Endothelial cell of umbilical vein (primary cell): ENCODE results near the gene NFIA. TPM values are rescaled to one million over a fixed set of nuclear protein-coding genes. Genes with fewer than 3 reads are reported as not detected.
A peak's percentile ranks its signal among the peaks of the same experiment; 100 is the strongest.

Experiments used
- BruUV-seq: library from RNA; stranded (reverse); fragments of 400-500 nt; replicated peaks from 2 replicates; lab custom pipeline; 2021; lab: Mats Ljungman, UMichigan
- CTCF ChIA-PET: fragments of 300-600, 350-600 bp; sonication (Branson Sonifier 250); formaldehyde crosslinking; loops from one replicate; lab custom pipeline; 2021; ENCODE audit warnings: antibody characterized with exemption, inconsistent platforms; lab: Charles Lee
- POLR2A ChIA-PET: fragments of 300-600, 350-600 bp; sonication (Branson Sonifier 250); formaldehyde crosslinking; loops from one replicate; lab custom pipeline; 2021; ENCODE audit warnings: antibody characterized with exemption, inconsistent platforms; lab: Charles Lee
- DNase-seq: peaks from one replicate; pipeline ENCODE4 v3.0.0-alpha.2; 2011; ENCODE audit warnings: low read depth, low spot score
- FAIRE-seq: peaks from 2 replicates; lab custom pipeline; 2011; peaks lifted over from hg19 to GRCh38; lab: Jason Lieb, UNC
- H2AFZ ChIP-seq: 2 replicates; pipeline ENCODE4 v1.6.0; 2012; ENCODE audit warnings: low read depth, low read length, control low read depth, inconsistent platforms
- H3K27ac ChIP-seq: 2 replicates; pipeline ENCODE4 v1.5.1; 2011; ENCODE audit warnings: low read depth, mild to moderate bottlenecking, control low read depth, low read length, moderate library complexity; ENCODE audit not compliant: insufficient read depth
- H3K27me3 ChIP-seq, 2 experiments: 2 replicates each; pipeline versions ENCODE4 v1.6.0 to v1.6.1; 2011; ENCODE audit warnings: low read length in 2 of 2, mixed read lengths in 1 of 2; ENCODE audit not compliant: control insufficient read depth in 2 of 2, insufficient read depth in 2 of 2
- H3K36me3 ChIP-seq, 2 experiments: 2 replicates in 1 of 2; 3 replicates in 1 of 2; pipeline ENCODE4 v1.5.1; 2011; ENCODE audit warnings: low read length in 2 of 2, mild to moderate bottlenecking in 1 of 2, moderate library complexity in 1 of 2; ENCODE audit not compliant: control insufficient read depth in 2 of 2, insufficient read depth in 2 of 2; ENCODE audit errors: extremely low read depth in 1 of 2
- H3K4me1 ChIP-seq: 3 replicates; pipeline ENCODE4 v1.5.1; 2011; ENCODE audit warnings: mild to moderate bottlenecking, low read length; ENCODE audit not compliant: control insufficient read depth, insufficient read depth; ENCODE audit errors: extremely low read depth
- H3K4me2 ChIP-seq: 2 replicates; pipeline ENCODE4 v1.6.1; 2011; ENCODE audit warnings: low read length, control low read depth, mixed read lengths; ENCODE audit not compliant: insufficient read depth
- H3K4me3 ChIP-seq, 3 experiments: fragments of 200-600 bp in 1 of 3; sonication (generic), shearing (Covaris generic) in 1 of 3; replicated peaks in 1 of 3; 2 replicates each; pipeline ENCODE4 v1.5.1; 2011 to 2016; ENCODE audit warnings: control low read depth in 3 of 3, low read length in 3 of 3, mild to moderate bottlenecking in 2 of 3, inconsistent platforms in 1 of 3, low read depth in 1 of 3, moderate library complexity in 1 of 3; ENCODE audit not compliant: insufficient read depth in 1 of 3
- H3K79me2 ChIP-seq: 2 replicates; pipeline ENCODE4 v1.6.0; 2012; ENCODE audit warnings: low read length, inconsistent platforms; ENCODE audit not compliant: control insufficient read depth, insufficient read depth
- H3K9ac ChIP-seq: replicated peaks from 2 replicates; pipeline ENCODE3; 2011; ENCODE audit warnings: low read length, control low read depth; ENCODE audit not compliant: insufficient read depth; ENCODE audit errors: extremely low read depth
- H3K9me1 ChIP-seq: replicated peaks from 3 replicates; pipeline ENCODE4 v1.6.0; 2011; ENCODE audit warnings: mild to moderate bottlenecking, low read length; ENCODE audit not compliant: control insufficient read depth, insufficient read depth; ENCODE audit errors: extremely low read depth
- H3K9me3 ChIP-seq: replicated peaks from 2 replicates; pipeline ENCODE4 v1.5.1; 2012; ENCODE audit warnings: low read length, inconsistent platforms; ENCODE audit not compliant: control insufficient read depth, insufficient read depth
- H4K20me1 ChIP-seq: replicated peaks from 2 replicates; pipeline ENCODE3; 2011; ENCODE audit warnings: mild to moderate bottlenecking, low read length; ENCODE audit not compliant: control insufficient read depth, insufficient read depth; ENCODE audit errors: extremely low read depth
- EZH2 ChIP-seq: IDR thresholded peaks from 2 replicates; pipeline ENCODE4 v1.6.1; 2012; ENCODE audit warnings: borderline replicate concordance, low read depth, mild to moderate bottlenecking, moderate library complexity, low read length, inconsistent platforms; ENCODE audit not compliant: severe bottlenecking
- FOS ChIP-seq: IDR thresholded peaks from 2 replicates; pipeline ENCODE4 v1.6.1; 2011; ENCODE audit warnings: mild to moderate bottlenecking, low read length, moderate library complexity, borderline replicate concordance; ENCODE audit not compliant: insufficient read depth
- GATA2 ChIP-seq: IDR thresholded peaks from 2 replicates; pipeline ENCODE4 v1.7.0; 2011; ENCODE audit warnings: low read depth, mild to moderate bottlenecking, moderate library complexity, mixed read lengths, low read length; ENCODE audit not compliant: insufficient read length, insufficient read depth
- JUN ChIP-seq: IDR thresholded peaks from 2 replicates; pipeline ENCODE4 v1.6.1; 2011; ENCODE audit warnings: borderline replicate concordance, low read depth; ENCODE audit not compliant: insufficient read length, insufficient read depth
- MYC ChIP-seq: IDR thresholded peaks from one replicate; pipeline ENCODE4 v1.6.1; 2011; ENCODE audit warnings: mild to moderate bottlenecking, low read depth, low read length
- POLR2A ChIP-seq: IDR thresholded peaks from 2 replicates; pipeline ENCODE4 v1.6.1; 2012; ENCODE audit warnings: low read depth, mild to moderate bottlenecking, control low read depth, low read length
- POLR2AphosphoS5 ChIP-seq: IDR thresholded peaks from 2 replicates; pipeline ENCODE4 v1.6.1; 2012; ENCODE audit warnings: low read depth, mild to moderate bottlenecking, control low read depth, low read length, moderate library complexity; ENCODE audit not compliant: insufficient read depth
- dilution Hi-C: fragments of 300-500 bp; cut with MboI; formaldehyde crosslinking; loops from one replicate; pipeline ENCODE4 v1.15.0; 2019; ENCODE audit warnings: low sequenced_read_pairs; ENCODE audit not compliant: extremely low pct_ligation_motif_present
- intact Hi-C: fragments of 100-400 bp; cut with micrococcal nuclease; formaldehyde crosslinking; loops from one replicate; pipeline ENCODE4 v1.10.0; 2022
- polyA plus RNA-seq, 4 experiments: library from polyadenylated mRNA; depleted of rRNA in 3 of 4; stranded (reverse) in 3 of 4; unstranded in 1 of 4; fragments of >200 nt; gene quantifications; 2 replicates each; pipeline versions ENCODE4 v1.2.1 to v1.2.3, GENCODE V29; 2011 to 2012; ENCODE audit warnings: missing spikeins in 1 of 4
- total RNA-seq: library from RNA; stranded (reverse); gene quantifications from 2 replicates; pipeline ENCODE4 v1.2.3, GENCODE V29; 2021
- TF ChIP-seq, protein P1 (sequence below), 2 donors: IDR thresholded peaks; 1 replicate in 1 of 2; 2 replicates in 1 of 2; pipeline ENCODE4 v1.5.1; 2011; ENCODE audit warnings: low read length in 2 of 2, mild to moderate bottlenecking in 2 of 2, moderate library complexity in 2 of 2, control low read depth in 1 of 2, inconsistent platforms in 1 of 2, low read depth in 1 of 2; ENCODE audit not compliant: insufficient read depth in 1 of 2; ENCODE audit errors: extremely low read depth in 1 of 2
- TF ChIP-seq, protein P2 (sequence below): IDR thresholded peaks from 2 replicates; pipeline ENCODE4 v1.6.1; 2011; ENCODE audit not compliant: insufficient read depth, insufficient read length

NFIA gene
- total and polyA plus RNA-seq, 2 donors (not counting 3 experiments of a cell fraction or from before 2014, with no cell fraction given): 25.5 to 47.0 TPM

DNA sequence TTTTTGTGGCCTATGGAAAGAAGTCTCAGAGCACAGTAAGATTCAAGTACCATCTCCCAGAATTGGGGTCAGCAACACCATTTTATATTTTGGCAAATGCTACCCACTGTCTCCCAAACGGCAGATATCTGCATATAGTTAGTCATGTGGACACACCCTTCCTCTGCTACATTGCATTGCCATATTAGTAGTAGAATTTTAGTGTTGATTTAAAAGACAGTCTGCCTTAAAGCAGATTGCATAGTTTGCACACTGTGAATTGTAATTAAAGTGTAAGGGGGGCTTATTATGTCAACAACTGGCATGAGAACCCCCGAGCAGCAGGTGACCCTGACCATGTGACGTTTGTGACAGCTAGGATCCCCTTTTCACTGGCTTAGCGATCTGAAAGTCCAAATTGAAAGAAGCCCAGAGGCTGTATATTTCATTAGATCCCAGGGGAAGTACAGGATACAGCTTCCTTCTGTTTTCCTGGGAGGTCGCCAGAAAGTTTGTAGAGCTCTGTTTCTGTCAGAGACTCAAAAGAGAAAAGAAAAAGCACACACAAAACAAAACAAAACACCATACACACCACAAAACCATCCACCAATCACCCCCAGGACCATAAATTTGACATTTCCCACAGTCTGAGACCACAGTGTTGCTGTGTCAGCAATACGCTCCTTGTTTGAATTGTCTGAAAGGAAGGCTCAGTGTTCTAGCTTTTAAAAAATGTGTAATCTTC lies 172.4 kb downstream of the NFIA start:
- ChIA-PET POLR2A (no interaction called here), CTCF (interaction anchor here (0.8 to 1.6 kb wide), 5 partner anchors 9 to 205 kb away, joined by 3 to 15 read pairs (median 3); no protein-coding TSS in a partner anchor)
- no TSS peak for BruUV-seq
- H3K4me3 ChIP-seq: peak overlapping the region in 1 of 3 experiments; percentile 64
- H3K27me3 ChIP-seq: no peaks in the 10 kb centered on the region
- peak overlapping the region; percentile 35 for H2AFZ ChIP-seq
- H3K9me3 ChIP-seq: no peaks in the 10 kb centered on the region
- peak overlapping the region; percentile 64 for H3K9ac ChIP-seq
- dilution Hi-C loops (no loop called here), intact Hi-C loops (no loop called here)
- DNase-seq (peak; percentile 70), FAIRE-seq (no peak)
- no peaks in the 10 kb centered on the region for H3K36me3 ChIP-seq
- H3K79me2 ChIP-seq: peaks cover 5% of the 10 kb centered on the region
- peak overlapping the region; percentile 87 for H3K4me2 ChIP-seq
- TF ChIP-seq POLR2A (no peak), GATA2 (no peak), MYC (no peak), EZH2 (no peak), FOS (no peak), JUN (no peak), POLR2AphosphoS5 (no peak)
- TF ChIP-seq, protein P1, sequence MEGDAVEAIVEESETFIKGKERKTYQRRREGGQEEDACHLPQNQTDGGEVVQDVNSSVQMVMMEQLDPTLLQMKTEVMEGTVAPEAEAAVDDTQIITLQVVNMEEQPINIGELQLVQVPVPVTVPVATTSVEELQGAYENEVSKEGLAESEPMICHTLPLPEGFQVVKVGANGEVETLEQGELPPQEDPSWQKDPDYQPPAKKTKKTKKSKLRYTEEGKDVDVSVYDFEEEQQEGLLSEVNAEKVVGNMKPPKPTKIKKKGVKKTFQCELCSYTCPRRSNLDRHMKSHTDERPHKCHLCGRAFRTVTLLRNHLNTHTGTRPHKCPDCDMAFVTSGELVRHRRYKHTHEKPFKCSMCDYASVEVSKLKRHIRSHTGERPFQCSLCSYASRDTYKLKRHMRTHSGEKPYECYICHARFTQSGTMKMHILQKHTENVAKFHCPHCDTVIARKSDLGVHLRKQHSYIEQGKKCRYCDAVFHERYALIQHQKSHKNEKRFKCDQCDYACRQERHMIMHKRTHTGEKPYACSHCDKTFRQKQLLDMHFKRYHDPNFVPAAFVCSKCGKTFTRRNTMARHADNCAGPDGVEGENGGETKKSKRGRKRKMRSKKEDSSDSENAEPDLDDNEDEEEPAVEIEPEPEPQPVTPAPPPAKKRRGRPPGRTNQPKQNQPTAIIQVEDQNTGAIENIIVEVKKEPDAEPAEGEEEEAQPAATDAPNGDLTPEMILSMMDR (IDR thresholded peaks at IDR 0.05; ENCODE audit: extremely low read depth in 1 of 2, insufficient read depth in 1 of 2, low read depth in 1 of 2, low read length in 2 of 2): no peak
- TF ChIP-seq, protein P2, sequence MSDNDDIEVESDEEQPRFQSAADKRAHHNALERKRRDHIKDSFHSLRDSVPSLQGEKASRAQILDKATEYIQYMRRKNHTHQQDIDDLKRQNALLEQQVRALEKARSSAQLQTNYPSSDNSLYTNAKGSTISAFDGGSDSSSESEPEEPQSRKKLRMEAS: no peak
- H3K4me1 ChIP-seq: peaks cover 17% of the 10 kb centered on the region
- H3K9me1 ChIP-seq: no peaks in the 10 kb centered on the region
- no peaks in the 10 kb centered on the region for H4K20me1 ChIP-seq
- H3K27ac ChIP-seq: peak overlapping the region; percentile 59
